ENCODE measurements around the gene SLC44A5.
"Not testable (repeated sequence)": the region's sequence is repeated elsewhere in the genome, so short reads cannot be mapped to it uniquely, and the experiment has no call there.

Gene SLC44A5

GRCh38 chr1:75375476-75376447 is 235.2 kb downstream of the SLC44A5 start:
- DNase-seq (ENCODE audit: extremely low read depth in 1 of 2, low read depth in 1 of 2): not testable (repeated sequence)

- DNase-seq (ENCODE audit: extremely low read depth in 1 of 2, low read depth in 1 of 2): no peak
Measured at GRCh38 chr1:75373542-75374159, 237.3 kb downstream of the SLC44A5 start.

GRCh38 chr1:75366595-75366994 is 244.3 kb downstream of the SLC44A5 start:
- DNase-seq (ENCODE audit: extremely low read depth in 1 of 2, low read depth in 1 of 2): no peak

- DNase-seq (ENCODE audit: extremely low read depth in 1 of 2, low read depth in 1 of 2): no peak
Measured at GRCh38 chr1:75361260-75361659, 249.7 kb downstream of the SLC44A5 start.

GRCh38 chr1:75354267-75354666 is 256.6 kb downstream of the SLC44A5 start:
- DNase-seq (ENCODE audit: extremely low read depth in 1 of 2, low read depth in 1 of 2): not testable (repeated sequence)

- no peak for DNase-seq (ENCODE audit: extremely low read depth in 1 of 2, low read depth in 1 of 2)
Measured at GRCh38 chr1:75353051-75353450, 257.9 kb downstream of the SLC44A5 start.

- DNase-seq (ENCODE audit: extremely low read depth in 1 of 2, low read depth in 1 of 2): no peak
Measured at GRCh38 chr1:75345538-75346292, 265.2 kb downstream of the SLC44A5 start.

GRCh38 chr1:75342786-75343185 is 268.1 kb downstream of the SLC44A5 start:
- DNase-seq (ENCODE audit: extremely low read depth in 1 of 2, low read depth in 1 of 2): no peak

- no peak for DNase-seq (ENCODE audit: extremely low read depth in 1 of 2, low read depth in 1 of 2)
Measured at GRCh38 chr1:75341537-75341936, 269.4 kb downstream of the SLC44A5 start.

- no peak for DNase-seq (ENCODE audit: extremely low read depth in 1 of 2, low read depth in 1 of 2)
Measured at GRCh38 chr1:75338616-75339483, 272.1 kb downstream of the SLC44A5 start.

- DNase-seq (ENCODE audit: extremely low read depth in 1 of 2, low read depth in 1 of 2): no peak
Measured at GRCh38 chr1:75334876-75335389, 276.0 kb downstream of the SLC44A5 start.

GRCh38 chr1:75330624-75331023 is 280.3 kb downstream of the SLC44A5 start:
- no peak for DNase-seq (ENCODE audit: extremely low read depth in 1 of 2, low read depth in 1 of 2)

- DNase-seq (ENCODE audit: extremely low read depth in 1 of 2, low read depth in 1 of 2): no peak
Measured at GRCh38 chr1:75328691-75329090, 282.2 kb downstream of the SLC44A5 start.

GRCh38 chr1:75327395-75327794 is 283.5 kb downstream of the SLC44A5 start:
- no peak for DNase-seq (ENCODE audit: extremely low read depth in 1 of 2, low read depth in 1 of 2)

- no peak for DNase-seq (ENCODE audit: extremely low read depth in 1 of 2, low read depth in 1 of 2)
Measured at GRCh38 chr1:75317976-75318375, 292.9 kb downstream of the SLC44A5 start.

GRCh38 chr1:75316230-75316629 is 294.7 kb downstream of the SLC44A5 start:
- DNase-seq (ENCODE audit: extremely low read depth in 1 of 2, low read depth in 1 of 2): no peak

- DNase-seq (ENCODE audit: extremely low read depth in 1 of 2, low read depth in 1 of 2): no peak
Measured at GRCh38 chr1:75312620-75313019, 298.3 kb downstream of the SLC44A5 start.

GRCh38 chr1:75310067-75310466 is 300.8 kb downstream of the SLC44A5 start:
- DNase-seq (ENCODE audit: extremely low read depth in 1 of 2, low read depth in 1 of 2): no peak

- no peak for DNase-seq (ENCODE audit: extremely low read depth in 1 of 2, low read depth in 1 of 2)
Measured at GRCh38 chr1:75308365-75308764, 302.5 kb downstream of the SLC44A5 start.

- no peak for DNase-seq (ENCODE audit: extremely low read depth in 1 of 2, low read depth in 1 of 2)
Measured at GRCh38 chr1:75305061-75305460, 305.9 kb downstream of the SLC44A5 start.
